HG03060 (cell line): Measurements from ENCODE around the gene SLC6A3.
"Not testable (repeated sequence)": the region's sequence is repeated elsewhere in the genome, so short reads cannot be mapped to it uniquely, and the experiment has no call there.

Source experiments
- ATAC-seq: cut with Tn5 transposase; IDR thresholded peaks from one replicate; pipeline ENCODE4 v1.9.1; 2021; ENCODE audit warnings: low read depth, moderate number of reproducible peaks; ENCODE audit not compliant: unreplicated experiment

Gene SLC6A3

GRCh38 chr5:1478271-1479035, 33.2 kb upstream of the SLC6A3 start:
- no peak for ATAC-seq

GRCh38 chr5:1477341-1477740, 32.1 kb upstream of the SLC6A3 start:
- ATAC-seq, result no peak

- ATAC-seq, result no peak
Measured at GRCh38 chr5:1476967-1477310, 31.7 kb upstream of the SLC6A3 start.

GRCh38 chr5:1476181-1476966, 31.1 kb upstream of the SLC6A3 start:
- ATAC-seq, result no peak

- ATAC-seq, result not testable (repeated sequence)
Measured at GRCh38 chr5:1475544-1475900, 30.3 kb upstream of the SLC6A3 start.

GRCh38 chr5:1474866-1475543, 29.8 kb upstream of the SLC6A3 start:
- no peak for ATAC-seq

- ATAC-seq, result no peak
Measured at GRCh38 chr5:1474183-1474839, 29.1 kb upstream of the SLC6A3 start.

GRCh38 chr5:1473746-1474145, 28.5 kb upstream of the SLC6A3 start:
- ATAC-seq, result no peak

- ATAC-seq, result no peak
Measured at GRCh38 chr5:1472964-1473628, 27.9 kb upstream of the SLC6A3 start.

- no peak for ATAC-seq
Measured at GRCh38 chr5:1471997-1472963, 27.0 kb upstream of the SLC6A3 start.

GRCh38 chr5:1471240-1471853, 26.1 kb upstream of the SLC6A3 start:
- ATAC-seq, result no peak

GRCh38 chr5:1470762-1471211, 25.5 kb upstream of the SLC6A3 start:
- ATAC-seq, result no peak

GRCh38 chr5:1468629-1469527, 23.6 kb upstream of the SLC6A3 start:
- no peak for ATAC-seq

- ATAC-seq, result no peak
Measured at GRCh38 chr5:1468247-1468612, 23.0 kb upstream of the SLC6A3 start.

GRCh38 chr5:1467341-1468246, 22.4 kb upstream of the SLC6A3 start:
- no peak for ATAC-seq

- no peak for ATAC-seq
Measured at GRCh38 chr5:1466631-1467265, 21.5 kb upstream of the SLC6A3 start.
